B cell (primary cell): ENCODE data around the gene PLA2G2E. TPM values are rescaled to one million over a fixed set of nuclear protein-coding genes. Genes with fewer than 3 reads are reported as not detected.
"Not testable (repeated sequence)": the region's sequence is repeated elsewhere in the genome, so short reads cannot be mapped to it uniquely, and the experiment has no call there.

Experiments
- ATAC-seq: fragments of 200-7000 bp; cut with Tn5 transposase; one replicate; pipeline ENCODE4 v1.10.0; 2021; ENCODE audit warnings: low read depth, mild to moderate bottlenecking, moderate number of reproducible peaks, moderate library complexity
- CTCF ChIA-PET: fragments of 350-600 bp; sonication (Branson Sonifier 250); formaldehyde crosslinking; loops from one replicate; lab custom pipeline; 2021; ENCODE audit warnings: antibody characterized with exemption, inconsistent platforms; lab: Charles Lee
- POLR2A ChIA-PET: fragments of 350-600 bp; sonication (Branson Sonifier 250); formaldehyde crosslinking; loops from one replicate; lab custom pipeline; 2021; ENCODE audit warnings: antibody characterized with exemption; lab: Charles Lee
- DNase-seq: peaks from one replicate; pipeline ENCODE4 v3.0.0; 2013
- H2AFZ ChIP-seq: 2 replicates; pipeline ENCODE4 v1.6.1; 2012; ENCODE audit warnings: mild to moderate bottlenecking, low read depth, low read length; ENCODE audit not compliant: insufficient read depth, poor library complexity, severe bottlenecking
- H3K27ac ChIP-seq, 2 donors: 1 replicate in 1 of 2; 2 replicates in 1 of 2; pipeline ENCODE4 v1.5.1; 2012 to 2013; ENCODE audit warnings: low read length in 2 of 2, mild to moderate bottlenecking in 2 of 2, moderate library complexity in 1 of 2
- H3K27me3 ChIP-seq, 4 experiments: fragments of 200-600 bp in 1 of 4; sonication (generic) in 1 of 4; replicated peaks in 1 of 4; 1 replicate in 2 of 4; 2 replicates in 2 of 4; pipeline versions ENCODE4 v1.6.1 to v1.7.0; 2013 to 2016; ENCODE audit warnings: low read length in 3 of 4, mild to moderate bottlenecking in 2 of 4, mixed read lengths in 1 of 4, moderate library complexity in 1 of 4; ENCODE audit not compliant: insufficient read depth in 4 of 4, control insufficient read depth in 3 of 4; ENCODE audit errors: control extremely low read depth in 1 of 4
- H3K36me3 ChIP-seq, 2 experiments: replicated peaks in 1 of 2; 1 replicate in 1 of 2; 2 replicates in 1 of 2; pipeline versions ENCODE4 v1.6.1 to v1.7.1; 2013; ENCODE audit warnings: low read length in 1 of 2; ENCODE audit not compliant: insufficient read depth in 2 of 2, control insufficient read depth in 1 of 2; ENCODE audit errors: control extremely low read depth in 1 of 2, extremely low read depth in 1 of 2
- H3K4me1 ChIP-seq, 2 donors: fragments of 200-600 bp in 1 of 2; sonication (generic) in 1 of 2; 1 replicate in 1 of 2; 2 replicates in 1 of 2; pipeline versions ENCODE4 v1.5.1 to v1.6.1; 2013 to 2017; ENCODE audit warnings: low read length in 2 of 2; ENCODE audit not compliant: control insufficient read depth in 2 of 2, insufficient read depth in 2 of 2
- H3K4me2 ChIP-seq: replicated peaks from 2 replicates; pipeline ENCODE3; 2012; ENCODE audit warnings: mild to moderate bottlenecking, low read depth, low read length; ENCODE audit not compliant: poor library complexity, severe bottlenecking
- H3K4me3 ChIP-seq, 5 experiments: fragments of 200-600 bp in 1 of 5; sonication (generic) in 1 of 5; 1 replicate in 3 of 5; 2 replicates in 2 of 5; pipeline versions ENCODE4 v1.5.1 to v1.7.0; 2011 to 2016; ENCODE audit warnings: low read length in 4 of 5, mild to moderate bottlenecking in 4 of 5, low read depth in 2 of 5, control low read depth in 1 of 5, moderate library complexity in 1 of 5; ENCODE audit not compliant: insufficient read depth in 1 of 5; ENCODE audit errors: control extremely low read depth in 1 of 5, extremely low read depth in 1 of 5
- H3K79me2 ChIP-seq: fragments of 200-600 bp; sonication (generic); one replicate; pipeline ENCODE4 v1.6.0; 2016; ENCODE audit warnings: low read length; ENCODE audit not compliant: control insufficient read depth, insufficient read depth
- H3K9ac ChIP-seq: fragments of 200-600 bp; sonication (generic); 2 replicates; pipeline ENCODE4 v1.6.1; 2017; ENCODE audit warnings: mild to moderate bottlenecking, low read length, moderate library complexity
- H3K9me3 ChIP-seq, 3 donors: one replicate each; pipeline versions ENCODE4 v1.6.1 to v1.7.1; 2013; ENCODE audit warnings: low read length in 2 of 3; ENCODE audit not compliant: control insufficient read depth in 2 of 3, insufficient read depth in 1 of 3; ENCODE audit errors: control extremely low read depth in 1 of 3
- H4K20me1 ChIP-seq: 2 replicates; pipeline ENCODE4 v1.6.0; 2012; ENCODE audit warnings: mild to moderate bottlenecking, low read length; ENCODE audit not compliant: insufficient read depth, control insufficient read depth, poor library complexity, severe bottlenecking
- H3K27ac Mint-ChIP-seq: one replicate; pipeline ENCODE4 v1.8.0; 2021; ENCODE audit warnings: mixed read lengths
- H3K27me3 Mint-ChIP-seq: one replicate; pipeline ENCODE4 v1.8.0; 2021; ENCODE audit warnings: mixed read lengths
- H3K4me1 Mint-ChIP-seq: one replicate; pipeline ENCODE4 v1.8.0; 2021; ENCODE audit warnings: mixed read lengths
- H3K4me3 Mint-ChIP-seq: one replicate; pipeline ENCODE4 v1.8.0; 2021; ENCODE audit warnings: mixed read lengths
- H3K9me3 Mint-ChIP-seq: one replicate; pipeline ENCODE4 v1.8.0; 2022; ENCODE audit warnings: mixed read lengths; ENCODE audit not compliant: insufficient read depth
- CTCF ChIP-seq: fragments of 200-600 bp; IDR thresholded peaks from one replicate; pipeline ENCODE4 v1.8.0; 2022; ENCODE audit warnings: antibody characterized with exemption, mild to moderate bottlenecking
- WGBS: methylation state at CpG from one replicate; pipeline ENCODE4 v1.1.5; 2013; ENCODE audit warnings: missing lambda C conversion rate; ENCODE audit not compliant: insufficient coverage; 5-methylcytosine and 5-hydroxymethylcytosine counted together
- intact Hi-C: fragments of 100-400 bp; cut with micrococcal nuclease; formaldehyde crosslinking; loops from one replicate; pipeline ENCODE4 v1.10.0; 2022
- polyA plus RNA-seq: library from polyadenylated mRNA; depleted of rRNA; stranded (reverse); fragments of >200 nt; gene quantifications from 2 replicates; pipeline ENCODE4 v1.2.3, GENCODE V29; 2012
- total RNA-seq, 2 donors: library from RNA; stranded (reverse); fragments of 120-200 nt in 1 of 2; gene quantifications; 1 replicate in 1 of 2; 2 replicates in 1 of 2; pipeline versions ENCODE4 v1.2.3 to v1.2.4, GENCODE V29; 2013 to 2022

PLA2G2E gene
- total and polyA plus RNA-seq, 2 donors (not counting 1 experiment from before 2014, with no cell fraction given): not detected

- ChIA-PET POLR2A (no interaction called here), CTCF (no interaction called here)
- Histone ChIP-seq H3K27me3 (no peaks in the 10 kb centered on the region), H2AFZ (no peak overlapping the region), H3K4me1 (peaks cover 0 to 3% of the 10 kb centered on the region in 2 donors), H3K4me2 (no peak overlapping the region), H3K9me3 (peaks cover 0 to 37% (median 27%) of the 10 kb centered on the region in 3 donors), H3K27ac (no peak overlapping the region), H4K20me1 (no peaks in the 10 kb centered on the region), H3K4me3 (no peak overlapping the region), H3K36me3 (no peaks in the 10 kb centered on the region), H3K79me2 (no peaks in the 10 kb centered on the region), H3K9ac (no peak overlapping the region)
- Mint-ChIP-seq H3K4me3 (no peak overlapping the region), H3K9me3 (peaks cover 12% of the 10 kb centered on the region), H3K4me1 (peaks cover 3% of the 10 kb centered on the region), H3K27me3 (no peaks in the 10 kb centered on the region), H3K27ac (no peak overlapping the region)
- no peak for DNase-seq
- TF ChIP-seq CTCF: no peak
- intact Hi-C loops: no loop called here
- no peak for ATAC-seq
- 38% methylated on average over 1 of the region's 1 CpG for whole genome bisulfite sequencing
Observed at GRCh38 chr1:19932866-19933265, 9.4 kb upstream of the PLA2G2E start.

GRCh38 chr1:19927130-19927421, 3.7 kb upstream of the PLA2G2E start:
- H2AFZ ChIP-seq, H3K4me1 Mint-ChIP-seq, H3K27ac ChIP-seq, H3K9me3 Mint-ChIP-seq, H4K20me1 ChIP-seq, DNase-seq, H3K4me1 ChIP-seq, POLR2A ChIA-PET, H3K36me3 ChIP-seq, H3K9ac ChIP-seq, intact Hi-C loops, H3K27me3 Mint-ChIP-seq, H3K27me3 ChIP-seq, H3K79me2 ChIP-seq, ATAC-seq, H3K27ac Mint-ChIP-seq, H3K4me2 ChIP-seq, H3K4me3 ChIP-seq, H3K4me3 Mint-ChIP-seq: not testable (repeated sequence)
- CTCF ChIA-PET: interaction anchor here (1.2 kb wide), 1 partner anchor 226 kb away, joined by 4 read pairs; no protein-coding TSS in a partner anchor
- peaks cover 0 to 16% (median 15%) of the 10 kb centered on the region in 3 donors for H3K9me3 ChIP-seq
- no CpG with 5 or more reads among the region's 3 CpGs for whole genome bisulfite sequencing
